Stimulated activated CD8-positive, alpha-beta memory T cell treated with anti-CD3 and anti-CD28 coated beads, Interleukin-7, amount 100 ng/mL, for 48 hours (primary cell): Measurements from ENCODE around the gene LGALS14.

Source experiments
- DNase-seq, 2 donors: peaks; one replicate each; pipeline ENCODE4 v3.0.0-alpha.2; 2020; ENCODE audit warnings: low read depth in 1 of 2; ENCODE audit errors: extremely low read depth in 1 of 2

The LGALS14 gene

GRCh38 chr19:39740395-39740794, 36.1 kb downstream of the LGALS14 start:
- DNase-seq, result no peak

GRCh38 chr19:39745643-39746042, 41.4 kb downstream of the LGALS14 start:
- no peak for DNase-seq

- DNase-seq, result no peak
Measured at GRCh38 chr19:39746836-39747529, 42.7 kb downstream of the LGALS14 start.

GRCh38 chr19:39749981-39750380, 45.7 kb downstream of the LGALS14 start:
- DNase-seq, result no peak

GRCh38 chr19:39752390-39752789, 48.1 kb downstream of the LGALS14 start:
- peak in 1 of 2 donors; percentile 26 for DNase-seq

GRCh38 chr19:39752795-39753194, 48.5 kb downstream of the LGALS14 start:
- no peak for DNase-seq

- DNase-seq, result no peak
Measured at GRCh38 chr19:39754544-39754943, 50.3 kb downstream of the LGALS14 start.

GRCh38 chr19:39754971-39755370, 50.7 kb downstream of the LGALS14 start:
- DNase-seq, result no peak
